ENCODE measurements around the gene WWOX.

DNA sequence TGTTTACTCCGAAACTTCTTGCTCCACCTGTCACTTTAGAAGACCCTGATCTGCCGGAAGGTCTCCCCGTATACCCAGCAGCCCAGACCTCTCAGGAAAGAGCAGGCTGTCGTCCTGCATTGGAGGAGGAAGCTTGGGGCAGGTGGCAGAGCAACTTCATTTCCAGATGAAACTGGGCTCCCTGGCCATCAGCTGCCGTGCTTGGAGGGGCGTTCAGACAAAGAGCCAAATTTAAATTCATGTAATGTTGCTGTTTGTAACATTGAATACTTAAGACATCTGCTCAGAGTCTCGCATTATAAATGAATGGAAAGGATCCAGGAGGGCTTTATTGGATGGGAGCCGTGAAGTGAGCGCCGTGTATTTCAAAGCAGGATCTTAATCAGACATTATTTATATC lies 872.6 kb downstream of the WWOX start:
- TF ChIP-seq, protein P1, sequence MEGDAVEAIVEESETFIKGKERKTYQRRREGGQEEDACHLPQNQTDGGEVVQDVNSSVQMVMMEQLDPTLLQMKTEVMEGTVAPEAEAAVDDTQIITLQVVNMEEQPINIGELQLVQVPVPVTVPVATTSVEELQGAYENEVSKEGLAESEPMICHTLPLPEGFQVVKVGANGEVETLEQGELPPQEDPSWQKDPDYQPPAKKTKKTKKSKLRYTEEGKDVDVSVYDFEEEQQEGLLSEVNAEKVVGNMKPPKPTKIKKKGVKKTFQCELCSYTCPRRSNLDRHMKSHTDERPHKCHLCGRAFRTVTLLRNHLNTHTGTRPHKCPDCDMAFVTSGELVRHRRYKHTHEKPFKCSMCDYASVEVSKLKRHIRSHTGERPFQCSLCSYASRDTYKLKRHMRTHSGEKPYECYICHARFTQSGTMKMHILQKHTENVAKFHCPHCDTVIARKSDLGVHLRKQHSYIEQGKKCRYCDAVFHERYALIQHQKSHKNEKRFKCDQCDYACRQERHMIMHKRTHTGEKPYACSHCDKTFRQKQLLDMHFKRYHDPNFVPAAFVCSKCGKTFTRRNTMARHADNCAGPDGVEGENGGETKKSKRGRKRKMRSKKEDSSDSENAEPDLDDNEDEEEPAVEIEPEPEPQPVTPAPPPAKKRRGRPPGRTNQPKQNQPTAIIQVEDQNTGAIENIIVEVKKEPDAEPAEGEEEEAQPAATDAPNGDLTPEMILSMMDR (IDR thresholded peaks at IDR 0.05), result no peak
- no peak for TF ChIP-seq EZH2 (IDR thresholded peaks at IDR 0.05; ENCODE audit: borderline replicate concordance, insufficient read depth, low read depth, low read length, poor library complexity, severe bottlenecking)
